Fibroblast of lung (primary cell): ENCODE data around the gene PALLD.

Experiments
- CTCF ChIP-seq, 2 donors: IDR thresholded peaks in 1 of 2; conservative IDR thresholded peaks in 1 of 2; 1 replicate in 1 of 2; 2 replicates in 1 of 2; pipeline ENCODE4 v1.5.1; 2011 to 2012; ENCODE audit warnings: low read length in 2 of 2, control low read depth in 1 of 2, inconsistent platforms in 1 of 2, low read depth in 1 of 2, mild to moderate bottlenecking in 1 of 2
- EZH2 ChIP-seq: IDR thresholded peaks from 2 replicates; pipeline ENCODE4 v1.5.1; 2012; ENCODE audit warnings: low read length, control low read depth, mild to moderate bottlenecking; ENCODE audit errors: missing control alignments

- TF ChIP-seq CTCF (conservative IDR thresholded peaks at IDR 0.05 in 1 of 2, IDR thresholded peaks at IDR 0.05 in 1 of 2; ENCODE audit: low read depth in 1 of 2, low read length in 2 of 2) (no peak), EZH2 (no peak)
Measured at GRCh38 chr4:168880072-168880675, 383.3 kb downstream of the PALLD start.
